K562 (cell line): ENCODE data around the gene PHLDB3. TPM values are rescaled to one million over a fixed set of nuclear protein-coding genes. Genes with fewer than 3 reads are reported as not detected.

Experiments
- ATAC-seq: fragments of 200-7000 bp; cut with Tn5 transposase; 3 replicates; pipeline ENCODE4 v1.9.1; 2020; ENCODE audit warnings: moderate library complexity
- BruUV-seq: library from RNA; stranded (reverse); fragments of 400-500 nt; replicated peaks from 2 replicates; lab custom pipeline; 2021; lab: Mats Ljungman, UMichigan
- CTCF ChIA-PET: fragments of 300-600 bp; formaldehyde crosslinking; extraction: SDS; loops from one replicate; lab custom pipeline; 2021; ENCODE audit warnings: low intra/inter-chr PET ratio; lab: Yijun Ruan, JAX
- POLR2A ChIA-PET: fragments of 300-600, 350-650 bp; sonication (Branson Sonifier 250); formaldehyde crosslinking; extraction: SDS; loops from one replicate; lab custom pipeline; 2021; ENCODE audit warnings: antibody characterized with exemption, inconsistent platforms; lab: Yijun Ruan, JAX
- DNase-seq, 4 experiments: peaks; one replicate each; pipeline versions ENCODE4 v3.0.0 to v3.0.0-alpha.2; 2011 to 2018; ENCODE audit warnings: low spot score in 3 of 4, mixed read lengths in 3 of 4; ENCODE audit errors: extremely low read depth in 1 of 4
- FAIRE-seq: peaks from 2 replicates; lab custom pipeline; 2011; peaks lifted over from hg19 to GRCh38; lab: Jason Lieb, UNC
- H2AFZ ChIP-seq: 2 replicates; pipeline ENCODE4 v1.6.0; 2011; ENCODE audit warnings: low read depth, low read length, control low read depth, inconsistent platforms
- H3K27ac ChIP-seq: fragments of 200-600 bp; 3 replicates; pipeline ENCODE4 v1.8.0; 2011; ENCODE audit warnings: low read depth, mild to moderate bottlenecking, control low read depth, inconsistent platforms, low read length, moderate library complexity, mixed read lengths; ENCODE audit errors: extremely low read depth
- H3K27me3 ChIP-seq, 2 experiments: fragments of 300-600 bp in 1 of 2; 2 replicates in 1 of 2; 3 replicates in 1 of 2; pipeline versions ENCODE4 v1.6.0 to v1.8.0; 2011; ENCODE audit warnings: inconsistent platforms in 2 of 2, low read length in 2 of 2, mild to moderate bottlenecking in 1 of 2, mixed read lengths in 1 of 2, moderate library complexity in 1 of 2; ENCODE audit not compliant: control insufficient read depth in 2 of 2, insufficient read depth in 2 of 2
- H3K36me3 ChIP-seq: fragments of 300-600 bp; 3 replicates; pipeline ENCODE4 v1.8.0; 2011; ENCODE audit warnings: mild to moderate bottlenecking, low read length, inconsistent platforms; ENCODE audit not compliant: control insufficient read depth, insufficient read depth
- H3K4me1 ChIP-seq, 2 experiments: fragments of 200-600 bp in 1 of 2; replicated peaks in 1 of 2; 2 replicates in 1 of 2; 3 replicates in 1 of 2; pipeline versions ENCODE4 v1.5.1 to v1.8.0; 2011; ENCODE audit warnings: inconsistent platforms in 2 of 2, low read length in 2 of 2, mild to moderate bottlenecking in 1 of 2, mixed read lengths in 1 of 2, moderate library complexity in 1 of 2; ENCODE audit not compliant: control insufficient read depth in 2 of 2, insufficient read depth in 2 of 2
- H3K4me2 ChIP-seq: 2 replicates; pipeline ENCODE4 v1.6.1; 2011; ENCODE audit warnings: low read length, control low read depth, inconsistent platforms, mixed read lengths; ENCODE audit not compliant: insufficient read depth
- H3K4me3 ChIP-seq: fragments of 200-600 bp; sonication (generic), shearing (Covaris generic); 2 replicates; pipeline ENCODE4 v1.5.1; 2016; ENCODE audit warnings: control low read depth, inconsistent platforms
- H3K79me2 ChIP-seq: fragments of 200-600 bp; 3 replicates; pipeline ENCODE4 v1.8.0; 2011; ENCODE audit warnings: low read length, inconsistent platforms; ENCODE audit not compliant: control insufficient read depth, insufficient read depth
- H3K9ac ChIP-seq, 2 experiments: 2 replicates each; pipeline versions ENCODE4 v1.6.0 to v1.6.1; 2011; ENCODE audit warnings: low read depth in 2 of 2, low read length in 2 of 2, control low read depth in 1 of 2, inconsistent platforms in 1 of 2, mild to moderate bottlenecking in 1 of 2, mixed read lengths in 1 of 2; ENCODE audit not compliant: insufficient read depth in 1 of 2
- H3K9me1 ChIP-seq: one replicate; pipeline ENCODE4 v1.6.0; 2011; ENCODE audit warnings: inconsistent platforms, mild to moderate bottlenecking, low read length, moderate library complexity; ENCODE audit not compliant: control insufficient read depth, insufficient read depth
- H3K9me3 ChIP-seq: replicated peaks from 2 replicates; pipeline ENCODE4 v1.5.1; 2011; ENCODE audit warnings: low read depth, low read length, inconsistent platforms; ENCODE audit not compliant: control insufficient read depth, insufficient read depth
- H4K20me1 ChIP-seq: replicated peaks from 2 replicates; pipeline ENCODE4 v1.6.1; 2011; ENCODE audit warnings: low read length, inconsistent platforms, mixed read lengths; ENCODE audit not compliant: control insufficient read depth, insufficient read depth
- ARID1B ChIP-seq: fragments of 450-650 bp; IDR thresholded peaks from 2 replicates; pipeline ENCODE4 v1.6.1; 2016; ENCODE audit warnings: antibody characterized with exemption, mild to moderate bottlenecking, inconsistent platforms
- BCOR ChIP-seq: fragments of 450-650 bp; IDR thresholded peaks from 2 replicates; pipeline ENCODE4 v1.6.1; 2016
- CTBP1 ChIP-seq: fragments of 450-650 bp; IDR thresholded peaks from 2 replicates; pipeline ENCODE4 v1.6.1; 2016; ENCODE audit warnings: borderline replicate concordance
- E2F5 ChIP-seq: sonication (generic); formaldehyde crosslinking; IDR thresholded peaks from 2 replicates; pipeline ENCODE4 v1.8.0; 2022; ENCODE audit warnings: mild to moderate bottlenecking, missing genetic modification reagents
- HDAC3 ChIP-seq: fragments of 450-650 bp; IDR thresholded peaks from 2 replicates; pipeline ENCODE4 v1.6.1; 2018; ENCODE audit warnings: borderline replicate concordance, mild to moderate bottlenecking, moderate library complexity; ENCODE audit not compliant: partially characterized antibody
- JUND ChIP-seq, 2 experiments: IDR thresholded peaks; 2 replicates in 1 of 2; 3 replicates in 1 of 2; pipeline ENCODE4 v1.6.1; 2011; ENCODE audit warnings: borderline replicate concordance in 2 of 2, low read depth in 2 of 2, low read length in 2 of 2, improper control_type of control experiment in 1 of 2, missing biosample characterization in 1 of 2, missing genetic modification characterization in 1 of 2, missing genetic modification reagents in 1 of 2
- MXD1 ChIP-seq: fragments of 250-450 bp; sonication (Bioruptor Pico); IDR thresholded peaks from 2 replicates; pipeline ENCODE4 v1.8.0; 2021; ENCODE audit warnings: borderline replicate concordance, mild to moderate bottlenecking, moderate library complexity; ENCODE audit not compliant: poor library complexity, severe bottlenecking
- PCBP1 ChIP-seq: fragments of 200-400 bp; formaldehyde crosslinking; IDR thresholded peaks from 2 replicates; pipeline ENCODE4 v1.6.1; 2018; ENCODE audit warnings: mild to moderate bottlenecking, low read depth, low read length; ENCODE audit not compliant: poor library complexity, severe bottlenecking
- PHB2 ChIP-seq: fragments of 450-650 bp; IDR thresholded peaks from 2 replicates; pipeline ENCODE4 v1.6.1; 2017; ENCODE audit warnings: low read depth
- PREB ChIP-seq: sonication (generic); formaldehyde crosslinking; IDR thresholded peaks from 2 replicates; pipeline ENCODE4 v1.8.1; 2023; ENCODE audit warnings: mild to moderate bottlenecking, missing genetic modification reagents
- TFE3 ChIP-seq: fragments of 450-650 bp; formaldehyde crosslinking; IDR thresholded peaks from 2 replicates; pipeline ENCODE4 v1.4.0; 2020; ENCODE audit warnings: mild to moderate bottlenecking, mixed read lengths
- XRCC4 ChIP-seq: IDR thresholded peaks from one replicate; pipeline ENCODE4 v1.6.1; 2011; ENCODE audit not compliant: insufficient read depth, insufficient read length; ENCODE audit errors: extremely low read depth
- ZBTB7A ChIP-seq: IDR thresholded peaks from 2 replicates; pipeline ENCODE4 v1.6.1; 2011; ENCODE audit warnings: low read depth, mild to moderate bottlenecking, low read length, moderate library complexity, borderline replicate concordance; ENCODE audit not compliant: control insufficient read depth
- ZNF584 ChIP-seq: fragments of 200-800 bp; sonication (Bioruptor generic); IDR thresholded peaks from 2 replicates; pipeline ENCODE4 v1.6.1; 2016; ENCODE audit warnings: low read depth, mild to moderate bottlenecking, missing genetic modification characterization, missing compliant biosample characterization
- WGBS: fragments of 100-300 bp; shearing (Covaris generic); methylation state at CpG from one replicate; pipeline ENCODE4 v1.1.6; 2016; ENCODE audit warnings: low coverage, mixed read lengths; ENCODE audit not compliant: insufficient coverage; ENCODE audit errors: missing lambda C conversion rate; 5-methylcytosine and 5-hydroxymethylcytosine counted together
- in situ Hi-C: fragments of 300-500 bp; cut with MboI; formaldehyde crosslinking; loops from 4 replicates; pipeline ENCODE4 v1.15.0; 2018; ENCODE audit warnings: inconsistent platforms, mixed read lengths
- intact Hi-C: fragments of 100-400 bp; cut with micrococcal nuclease; formaldehyde crosslinking; loops from 2 replicates; pipeline ENCODE4 v1.14.2; 2022
- polyA plus RNA-seq, 8 experiments: library from polyadenylated mRNA; depleted of rRNA in 4 of 8; stranded (reverse) in 5 of 8; unstranded in 3 of 8; fragments of >200 nt; fragmentation: Nextera tagmentation in 2 of 8; fragmentation: Illumina TruSeq in 1 of 8; extraction: Ambion mirVana in 2 of 8; extraction: Trizol in 1 of 8; gene quantifications; 2 replicates each; pipeline versions ENCODE4 v1.2.1 to v1.2.3, GENCODE V29; 2011 to 2014; ENCODE audit warnings: inconsistent platforms in 1 of 8, missing spikeins in 1 of 8
- total RNA-seq, 7 experiments: library from RNA; depleted of rRNA in 6 of 7; stranded (reverse); fragments of >200 nt in 6 of 7; fragmentation: Illumina TruSeq in 2 of 7; extraction: Trizol in 2 of 7; gene quantifications; 2 replicates each; pipeline versions ENCODE4 v1.2.1 to v1.2.3, GENCODE V29; 2011 to 2021; ENCODE audit warnings: low replicate concordance in 1 of 7
- TF ChIP-seq, protein P1 (sequence below): fragments of 250-450 bp; sonication (Bioruptor Pico); IDR thresholded peaks from 2 replicates; pipeline ENCODE4 v1.9.0; 2021; ENCODE audit warnings: mild to moderate bottlenecking

Gene PHLDB3
- total and polyA plus RNA-seq, 9 of the 15 experiments (the other 6 are each of a cell fraction or from before 2014, with no cell fraction given), result 0.04 to 23.5 (median 3.9) TPM

DNA sequence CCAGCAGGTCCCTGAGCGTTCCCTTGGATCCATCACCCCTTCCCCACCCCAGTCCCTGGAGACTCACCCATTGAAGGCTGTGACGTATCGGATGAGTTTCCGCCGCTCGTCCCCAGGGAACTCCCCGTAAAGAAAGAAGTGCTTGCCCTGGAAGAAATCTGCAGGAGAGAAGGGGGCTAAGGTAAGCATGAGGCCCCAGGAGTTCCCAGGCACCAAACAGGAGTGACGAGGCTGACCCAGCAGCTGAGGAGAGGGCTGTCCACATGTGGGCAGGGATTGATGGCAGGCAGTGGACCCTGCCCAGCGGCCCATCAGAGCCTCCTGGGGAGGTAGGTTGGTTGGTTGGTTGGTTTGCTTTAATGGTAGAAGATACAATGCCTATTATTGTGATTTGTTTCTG lies 39.5 kb upstream of the PHLDB3 start:
- intact Hi-C loops, result no loop called here
- H3K36me3 ChIP-seq, result peaks cover 51% of the 10 kb centered on the region; the same call in 2 of the 3 replicates
- ATAC-seq (no peak), DNase-seq (no peak), FAIRE-seq (no peak)
- 91% methylated on average over 7 of the region's 9 CpGs for WGBS
- no peak overlapping the region for H3K4me2 ChIP-seq
- no peak overlapping the region for H2AFZ ChIP-seq
- H3K79me2 ChIP-seq, result no peaks in the 10 kb centered on the region
- no peaks in the 10 kb centered on the region for H4K20me1 ChIP-seq
- H3K27ac ChIP-seq, result no peak overlapping the region
- H3K9me1 ChIP-seq, result no peaks in the 10 kb centered on the region
- ChIA-PET CTCF (interaction anchor here (0.7 kb wide), 1 partner anchor 297 kb away, joined by 3 read pairs; no protein-coding TSS in a partner anchor), POLR2A (no interaction called here)
- peaks cover 1% of the 10 kb centered on the region; the same call in 1 of the 2 replicates for H3K9me3 ChIP-seq
- no TSS peak for BruUV-seq
- no peak overlapping the region for H3K9ac ChIP-seq
- H3K27me3 ChIP-seq, result no peaks in the 10 kb centered on the region
- H3K4me3 ChIP-seq, result no peak overlapping the region
- no peak for TF ChIP-seq MXD1
- TF ChIP-seq ZBTB7A, result no peak
- TF ChIP-seq ZNF584 (CRISPR knock-in tag), result no peak
- no peak for TF ChIP-seq XRCC4
- no peak for TF ChIP-seq CTBP1
- TF ChIP-seq TFE3, result no peak
- TF ChIP-seq BCOR, result no peak
- no peak for TF ChIP-seq HDAC3
- no peak for TF ChIP-seq ARID1B
- no peak for TF ChIP-seq E2F5 (CRISPR knock-in tag)
- TF ChIP-seq, protein P1, sequence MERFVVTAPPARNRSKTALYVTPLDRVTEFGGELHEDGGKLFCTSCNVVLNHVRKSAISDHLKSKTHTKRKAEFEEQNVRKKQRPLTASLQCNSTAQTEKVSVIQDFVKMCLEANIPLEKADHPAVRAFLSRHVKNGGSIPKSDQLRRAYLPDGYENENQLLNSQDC (CRISPR knock-in tag), result no peak
- no peak for TF ChIP-seq JUND (IDR thresholded peaks at IDR 0.05; ENCODE audit: borderline replicate concordance, low read depth, low read length)
- no peak for TF ChIP-seq JUND (tag; IDR thresholded peaks at IDR 0.05; ENCODE audit: borderline replicate concordance, low read depth, low read length)
- no peak for TF ChIP-seq PREB (CRISPR knock-in tag)
- no peak for TF ChIP-seq PCBP1
- no peak for TF ChIP-seq PHB2
- in situ Hi-C loops, result no loop called here
- H3K4me1 ChIP-seq, result no peaks in the 10 kb centered on the region; a peak in 1 of 5 replicates
